BLaER1 (cell line): ENCODE data around the gene UNC119B.

Source experiments
- H3K27ac ChIP-seq: shearing (Covaris generic); formaldehyde crosslinking; 2 replicates; pipeline ENCODE4 v1.8.1; 2022
- H3K27me3 ChIP-seq: shearing (Covaris generic); formaldehyde crosslinking; 2 replicates; pipeline ENCODE4 v1.8.1; 2022
- H3K36me3 ChIP-seq: shearing (Covaris generic); formaldehyde crosslinking; 2 replicates; pipeline ENCODE4 v1.8.1; 2022
- H3K4me1 ChIP-seq: shearing (Covaris generic); formaldehyde crosslinking; 2 replicates; pipeline ENCODE4 v1.8.1; 2022
- H3K4me2 ChIP-seq: shearing (Covaris generic); formaldehyde crosslinking; 2 replicates; pipeline ENCODE4 v1.8.1; 2022
- H3K4me3 ChIP-seq: shearing (Covaris generic); formaldehyde crosslinking; 2 replicates; pipeline ENCODE4 v1.8.1; 2022
- H3K9ac ChIP-seq: shearing (Covaris generic); formaldehyde crosslinking; 2 replicates; pipeline ENCODE4 v1.8.1; 2022
- H3K9me3 ChIP-seq: shearing (Covaris generic); formaldehyde crosslinking; 2 replicates; pipeline ENCODE4 v1.8.1; 2022
- H4K20me1 ChIP-seq: shearing (Covaris generic); formaldehyde crosslinking; 2 replicates; pipeline ENCODE4 v1.8.1; 2022
- Cebpa-rat ChIP-seq: shearing (Covaris generic); IDR thresholded peaks from 2 replicates; pipeline ENCODE4 v1.8.1; 2022

Gene UNC119B

DNA sequence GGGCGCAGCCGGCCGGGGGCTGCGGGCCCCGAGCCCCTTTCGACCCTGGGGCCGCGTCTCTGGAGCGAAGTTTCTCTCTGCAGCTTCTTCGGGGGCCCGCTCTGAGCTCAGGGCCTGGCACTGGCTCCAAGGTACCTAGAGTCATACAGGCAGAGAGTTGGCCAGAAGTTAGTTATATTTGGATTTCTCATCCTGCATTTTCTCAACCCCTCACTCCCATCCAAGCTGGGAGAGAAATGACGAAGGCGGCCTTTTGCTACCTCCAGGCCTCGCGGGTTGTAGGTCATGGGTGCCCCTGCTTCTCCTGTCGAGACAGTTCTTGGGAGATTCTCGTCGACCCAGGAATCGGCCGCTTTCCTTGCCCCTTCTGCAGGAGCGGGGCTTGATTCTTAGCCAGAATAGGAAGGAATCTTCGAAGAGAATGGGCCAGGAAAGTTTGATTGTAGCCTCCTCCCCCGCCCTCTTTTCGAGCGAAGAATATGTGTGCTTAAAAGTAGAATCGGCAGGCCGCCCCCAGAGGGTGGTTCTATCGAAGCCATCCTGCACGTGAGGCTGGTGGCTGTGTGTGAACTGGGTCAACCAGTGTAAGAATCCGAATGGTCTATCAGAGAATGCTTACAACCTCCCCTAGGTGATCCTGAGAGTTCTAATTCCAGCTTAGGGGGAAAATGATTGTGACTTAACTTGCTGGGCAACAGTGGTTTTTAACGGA lies 22.5 kb upstream of the UNC119B start:
- H4K20me1 ChIP-seq = peaks cover 57% of the 10 kb centered on the region
- no peaks in the 10 kb centered on the region for H3K9me3 ChIP-seq
- H3K9ac ChIP-seq = peak overlapping the region; percentile 94
- peaks cover 66% of the 10 kb centered on the region for H3K4me1 ChIP-seq
- H3K27ac ChIP-seq = peak overlapping the region; percentile 91
- peak overlapping the region; percentile 96 for H3K4me3 ChIP-seq
- H3K27me3 ChIP-seq = no peaks in the 10 kb centered on the region
- H3K4me2 ChIP-seq = peak overlapping the region; percentile 94
- peaks cover 3% of the 10 kb centered on the region; the same call in 1 of the 2 replicates for H3K36me3 ChIP-seq
- TF ChIP-seq Cebpa-rat = no peak

DNA sequence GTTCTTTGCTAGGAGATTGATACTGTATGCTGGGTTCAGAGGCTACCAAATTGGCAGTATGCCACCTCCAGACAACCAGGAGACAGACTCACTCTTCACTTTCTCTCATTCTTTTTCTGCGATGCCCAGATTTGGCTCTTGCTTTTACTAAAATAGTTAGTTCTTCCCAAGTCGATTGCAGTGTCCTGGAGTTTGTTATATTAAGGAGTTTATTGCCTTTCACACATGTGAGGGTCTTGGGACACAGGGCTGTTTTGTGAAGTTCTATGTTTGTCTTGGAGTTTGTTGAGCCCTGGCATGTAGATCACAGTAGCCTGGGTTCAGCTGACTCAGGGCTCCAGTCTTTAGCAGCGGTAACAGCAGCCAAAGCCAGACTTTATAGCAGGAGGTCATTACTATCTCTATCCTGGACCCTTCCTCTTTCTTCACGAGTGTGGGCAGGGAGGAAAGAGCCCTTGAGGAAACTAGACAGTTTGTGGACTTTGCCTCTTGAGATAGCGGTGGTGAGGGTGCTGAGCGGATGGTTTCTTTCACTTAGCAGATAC lies 21.7 kb upstream of the UNC119B start:
- peak overlapping the region; percentile 91; the same call in 1 of the 2 replicates for H3K27ac ChIP-seq
- peak overlapping the region; percentile 94 for H3K4me2 ChIP-seq
- peaks cover 12% of the 10 kb centered on the region for H3K36me3 ChIP-seq
- no peak for TF ChIP-seq Cebpa-rat
- peaks cover 66% of the 10 kb centered on the region for H4K20me1 ChIP-seq
- H3K9ac ChIP-seq = peak overlapping the region; percentile 94
- no peaks in the 10 kb centered on the region for H3K9me3 ChIP-seq
- H3K4me1 ChIP-seq = peaks cover 69% of the 10 kb centered on the region
- H3K27me3 ChIP-seq = no peaks in the 10 kb centered on the region
- peak overlapping the region; percentile 96 for H3K4me3 ChIP-seq

DNA sequence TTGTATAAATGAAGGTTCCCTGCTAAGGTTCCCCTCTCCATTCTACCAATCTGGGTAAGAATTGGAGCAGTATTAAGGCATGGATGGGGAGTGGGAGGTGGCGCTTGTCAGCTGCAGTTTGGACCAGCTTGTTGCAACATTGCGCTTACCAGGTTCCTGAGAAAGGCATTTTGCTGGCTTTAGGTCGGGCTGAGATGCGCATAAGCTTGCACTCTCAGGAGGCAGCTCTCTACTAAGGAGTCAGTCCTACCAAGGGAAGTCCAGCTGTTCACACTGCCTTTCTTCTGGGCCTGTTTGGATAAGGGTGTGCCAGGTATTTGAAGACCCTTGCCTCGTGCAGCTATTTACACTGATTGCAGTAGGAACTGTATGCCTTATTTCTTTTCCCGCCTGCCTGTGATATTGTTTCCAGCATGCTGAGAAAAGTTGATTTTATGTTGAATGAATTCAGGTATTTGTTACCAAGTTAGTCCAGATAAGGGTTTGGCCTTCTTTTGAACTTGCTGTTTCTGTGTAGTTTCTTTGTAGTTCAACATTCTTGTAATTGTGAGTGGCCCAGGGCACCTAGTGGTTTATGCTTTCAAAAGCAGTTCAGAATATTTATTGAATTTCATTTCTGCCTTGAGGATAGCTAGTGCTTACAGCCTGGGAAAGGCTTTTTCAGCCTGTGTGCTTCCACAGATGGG lies 20.7 kb upstream of the UNC119B start:
- peak overlapping the region; percentile 94 for H3K9ac ChIP-seq
- peak overlapping the region; percentile 1; the same call in 1 of the 2 replicates for H3K27ac ChIP-seq
- peaks cover 21% of the 10 kb centered on the region for H3K36me3 ChIP-seq
- H3K4me3 ChIP-seq = peak overlapping the region; percentile 96
- no peak for TF ChIP-seq Cebpa-rat
- H3K27me3 ChIP-seq = no peaks in the 10 kb centered on the region
- H3K4me1 ChIP-seq = peaks cover 64% of the 10 kb centered on the region
- peak overlapping the region; percentile 94 for H3K4me2 ChIP-seq
- peaks cover 75% of the 10 kb centered on the region for H4K20me1 ChIP-seq
- no peaks in the 10 kb centered on the region for H3K9me3 ChIP-seq

DNA sequence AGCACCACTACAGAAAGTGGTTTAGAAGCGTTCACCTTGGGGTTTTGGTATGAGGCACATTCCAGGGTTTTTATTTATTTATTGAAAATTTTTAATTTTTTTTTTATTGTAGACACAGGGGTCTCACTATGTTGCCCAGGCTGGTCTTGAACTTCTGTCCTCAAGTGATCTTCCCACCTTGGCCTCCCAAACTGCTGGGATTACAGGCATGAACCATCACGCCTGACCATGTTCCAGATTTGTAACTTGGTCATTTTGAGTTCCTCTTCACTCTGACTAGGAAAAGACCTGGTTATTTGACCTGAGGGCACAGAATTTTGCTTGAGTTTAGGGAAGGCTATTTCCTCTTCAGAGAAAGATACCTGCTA lies 20.2 kb upstream of the UNC119B start:
- H3K9ac ChIP-seq = peak overlapping the region; percentile 94; the same call in 1 of the 2 replicates

DNA sequence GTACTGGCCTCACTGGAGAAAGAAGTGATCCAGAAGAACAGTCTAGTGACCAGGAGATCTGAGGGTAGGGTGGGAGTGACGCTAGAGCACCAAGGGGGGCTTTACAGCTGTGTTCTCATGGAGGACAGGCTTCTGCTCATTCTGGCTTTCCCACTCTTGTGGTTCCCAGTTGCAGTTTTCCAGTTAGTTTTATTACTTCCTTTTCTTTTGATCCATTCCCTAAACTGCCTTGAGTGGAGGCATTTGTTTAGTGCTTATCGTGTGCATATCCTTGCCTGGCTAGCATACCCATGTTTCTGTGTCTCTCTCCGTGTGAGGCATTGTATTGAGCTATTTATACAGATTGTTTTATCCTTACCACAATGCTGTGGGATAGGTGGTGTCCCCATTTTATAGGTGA lies 19.3 kb upstream of the UNC119B start:
- no peak overlapping the region for H3K4me3 ChIP-seq
- peaks cover 50% of the 10 kb centered on the region for H3K4me1 ChIP-seq
- peak overlapping the region; percentile 32; the same call in 1 of the 2 replicates for H3K27ac ChIP-seq
- H3K4me2 ChIP-seq = peak overlapping the region; percentile 94
- peaks cover 80% of the 10 kb centered on the region for H4K20me1 ChIP-seq
- no peaks in the 10 kb centered on the region for H3K27me3 ChIP-seq
- H3K9ac ChIP-seq = peak overlapping the region; percentile 55
- H3K9me3 ChIP-seq = no peaks in the 10 kb centered on the region
- H3K36me3 ChIP-seq = peaks cover 36% of the 10 kb centered on the region
- no peak for TF ChIP-seq Cebpa-rat

More for the DNA sequence above, 20.2 kb upstream of the UNC119B start:
- Histone ChIP-seq H3K36me3 (peaks cover 27% of the 10 kb centered on the region), H4K20me1 (peaks cover 80% of the 10 kb centered on the region), H3K4me3 (no peak overlapping the region), H3K9me3 (no peaks in the 10 kb centered on the region), H3K27ac (no peak overlapping the region), H3K27me3 (no peaks in the 10 kb centered on the region), H3K4me2 (peak overlapping the region; percentile 94), H3K4me1 (peaks cover 59% of the 10 kb centered on the region)
- TF ChIP-seq Cebpa-rat = no peak

DNA sequence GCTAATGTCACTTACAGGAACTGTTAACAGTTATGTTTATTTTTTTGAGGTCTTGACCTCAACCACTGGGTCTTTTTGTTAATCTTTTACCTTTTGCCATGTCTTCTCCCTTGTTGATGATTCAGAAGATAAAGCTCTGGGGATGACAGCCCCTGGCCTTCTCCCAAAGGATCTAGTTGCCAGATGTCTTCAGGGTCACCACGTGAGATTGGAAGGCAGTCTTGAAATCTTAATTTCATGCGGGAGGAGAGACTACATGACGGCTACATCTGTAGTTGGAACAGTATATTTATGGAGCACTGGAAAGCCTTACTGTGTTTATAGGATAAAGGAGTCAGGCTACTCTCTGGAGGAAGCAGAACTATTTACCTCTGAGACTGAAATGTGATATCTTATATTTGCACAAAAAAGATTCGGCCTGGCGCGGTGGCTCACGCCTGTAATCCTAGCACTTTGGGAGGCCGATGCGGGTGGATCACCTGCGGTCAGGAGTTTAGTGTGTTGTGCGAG lies 17.7 kb upstream of the UNC119B start:
- no peak overlapping the region for H3K4me3 ChIP-seq
- TF ChIP-seq Cebpa-rat = no peak
- no peaks in the 10 kb centered on the region for H3K27me3 ChIP-seq
- H3K4me1 ChIP-seq = peaks cover 52% of the 10 kb centered on the region
- H3K9ac ChIP-seq = peak overlapping the region; percentile 55; the same call in 1 of the 2 replicates
- peak overlapping the region; percentile 32; the same call in 1 of the 2 replicates for H3K27ac ChIP-seq
- peaks cover 75% of the 10 kb centered on the region for H4K20me1 ChIP-seq
- H3K4me2 ChIP-seq = peak overlapping the region; percentile 94
- H3K36me3 ChIP-seq = peaks cover 52% of the 10 kb centered on the region
- H3K9me3 ChIP-seq = no peaks in the 10 kb centered on the region

DNA sequence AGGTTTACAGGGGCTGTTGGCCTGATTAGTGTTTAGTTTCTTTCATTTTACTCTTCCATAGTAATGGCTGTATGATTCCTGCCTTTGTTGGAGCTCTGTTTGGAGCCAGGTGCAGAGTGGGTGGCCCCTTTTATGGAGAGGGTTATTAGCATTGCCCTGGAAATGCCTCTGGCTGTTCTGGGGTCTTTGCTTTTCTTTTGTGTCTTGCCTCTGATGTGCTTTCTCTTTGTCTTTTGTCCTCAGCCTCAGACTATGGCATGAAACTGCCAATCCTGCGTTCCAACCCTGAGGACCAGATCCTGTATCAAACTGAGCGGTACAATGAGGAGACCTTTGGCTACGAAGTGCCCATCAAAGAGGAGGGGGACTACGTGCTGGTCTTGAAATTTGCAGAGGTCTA lies 16.4 kb upstream of the UNC119B start:
- Histone ChIP-seq H3K27ac (no peak overlapping the region), H3K9me3 (no peaks in the 10 kb centered on the region), H3K4me2 (no peak overlapping the region), H4K20me1 (peaks cover 62% of the 10 kb centered on the region), H3K27me3 (no peaks in the 10 kb centered on the region), H3K4me1 (peaks cover 58% of the 10 kb centered on the region), H3K9ac (no peak overlapping the region), H3K4me3 (no peak overlapping the region), H3K36me3 (peaks cover 64% of the 10 kb centered on the region)
- TF ChIP-seq Cebpa-rat = no peak

DNA sequence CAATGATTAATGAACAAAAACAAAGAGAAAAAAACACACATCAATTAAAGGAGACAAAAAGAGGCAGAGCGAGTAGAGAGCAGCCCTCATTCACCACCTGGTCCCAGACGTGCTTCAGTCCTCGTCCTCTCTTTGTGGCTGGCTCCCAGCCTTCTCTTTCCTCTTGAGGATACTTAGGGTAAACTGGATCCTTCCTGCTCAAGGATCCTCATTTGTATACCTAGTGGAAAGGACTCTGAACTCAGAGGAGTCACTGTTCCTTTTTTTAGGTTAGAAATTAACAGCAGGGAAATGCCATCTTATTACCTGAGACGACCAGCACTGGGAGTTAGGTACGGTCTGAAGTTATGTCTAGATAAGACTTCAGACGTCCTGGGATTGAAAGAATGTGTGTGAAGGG lies 13.6 kb upstream of the UNC119B start:
- H3K9me3 ChIP-seq = no peaks in the 10 kb centered on the region
- peaks cover 36% of the 10 kb centered on the region for H3K4me1 ChIP-seq
- H3K4me2 ChIP-seq = no peak overlapping the region
- no peak overlapping the region for H3K27ac ChIP-seq
- H3K27me3 ChIP-seq = no peaks in the 10 kb centered on the region
- no peak overlapping the region for H3K4me3 ChIP-seq
- H3K36me3 ChIP-seq = peaks cover 92% of the 10 kb centered on the region
- no peak for TF ChIP-seq Cebpa-rat
- H3K9ac ChIP-seq = no peak overlapping the region
- peaks cover 34% of the 10 kb centered on the region for H4K20me1 ChIP-seq

DNA sequence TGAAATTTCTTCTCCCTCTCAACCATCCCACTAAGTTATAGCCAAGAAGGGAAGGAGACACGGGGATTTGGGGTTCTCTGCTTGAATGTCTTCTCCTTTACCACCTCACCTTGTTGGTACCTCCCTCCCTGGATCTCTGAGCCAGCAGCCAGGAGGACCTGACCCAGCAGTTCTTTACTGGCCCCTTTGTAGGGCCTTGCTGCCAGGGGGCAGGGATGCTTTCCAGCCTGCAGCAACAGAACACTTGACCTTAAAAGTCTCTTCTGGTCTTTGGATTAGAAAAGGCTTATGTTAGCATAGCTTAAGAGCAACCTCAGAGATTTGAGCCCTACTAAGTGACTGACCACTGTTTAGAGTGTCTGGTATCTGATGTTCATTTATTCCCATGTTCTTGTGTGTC lies 12.9 kb upstream of the UNC119B start:
- Histone ChIP-seq H3K4me1 (peaks cover 29% of the 10 kb centered on the region), H3K27ac (no peak overlapping the region), H4K20me1 (peaks cover 27% of the 10 kb centered on the region), H3K27me3 (no peaks in the 10 kb centered on the region), H3K4me2 (no peak overlapping the region), H3K36me3 (peaks cover 99% of the 10 kb centered on the region), H3K4me3 (no peak overlapping the region), H3K9ac (no peak overlapping the region), H3K9me3 (no peaks in the 10 kb centered on the region)
- TF ChIP-seq Cebpa-rat = no peak

DNA sequence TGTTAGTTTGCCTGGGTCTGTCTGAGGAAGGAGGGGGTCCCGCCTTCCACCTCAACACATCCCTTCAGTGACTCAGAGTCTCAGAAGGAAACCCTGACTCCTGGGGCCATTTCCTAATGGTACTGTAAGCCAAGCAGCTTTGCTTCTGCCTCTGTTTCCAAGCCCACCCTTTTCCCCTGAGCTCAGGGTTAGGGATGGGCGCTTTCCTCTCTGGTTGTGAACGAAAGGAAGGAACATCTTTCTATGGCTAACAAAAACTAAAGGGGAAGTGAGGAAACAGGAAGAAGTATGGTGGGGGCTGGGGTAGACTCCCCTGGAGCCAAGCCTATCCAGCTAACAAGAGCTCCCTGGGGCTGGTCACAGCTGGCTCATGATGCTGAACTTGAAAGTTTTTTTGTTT lies 11.6 kb upstream of the UNC119B start:
- H4K20me1 ChIP-seq = peaks cover 14% of the 10 kb centered on the region
- no peak for TF ChIP-seq Cebpa-rat
- H3K36me3 ChIP-seq = peaks cover 100% of the 10 kb centered on the region
- H3K9ac ChIP-seq = no peak overlapping the region
- no peaks in the 10 kb centered on the region for H3K9me3 ChIP-seq
- peak overlapping the region; percentile 67 for H3K27ac ChIP-seq
- no peaks in the 10 kb centered on the region for H3K27me3 ChIP-seq
- H3K4me3 ChIP-seq = no peak overlapping the region
- peak overlapping the region; percentile 60 for H3K4me2 ChIP-seq
- peaks cover 23% of the 10 kb centered on the region for H3K4me1 ChIP-seq
